GM21423 (cell line): ENCODE data around the gene CDRT4.
"Not testable (repeated sequence)": the region's sequence is repeated elsewhere in the genome, so short reads cannot be mapped to it uniquely, and the experiment has no call there.

Source experiments
- ATAC-seq: cut with Tn5 transposase; IDR thresholded peaks from one replicate; pipeline ENCODE4 v1.9.1; 2021; ENCODE audit warnings: mild to moderate bottlenecking, moderate library complexity; ENCODE audit not compliant: unreplicated experiment

Gene CDRT4

DNA sequence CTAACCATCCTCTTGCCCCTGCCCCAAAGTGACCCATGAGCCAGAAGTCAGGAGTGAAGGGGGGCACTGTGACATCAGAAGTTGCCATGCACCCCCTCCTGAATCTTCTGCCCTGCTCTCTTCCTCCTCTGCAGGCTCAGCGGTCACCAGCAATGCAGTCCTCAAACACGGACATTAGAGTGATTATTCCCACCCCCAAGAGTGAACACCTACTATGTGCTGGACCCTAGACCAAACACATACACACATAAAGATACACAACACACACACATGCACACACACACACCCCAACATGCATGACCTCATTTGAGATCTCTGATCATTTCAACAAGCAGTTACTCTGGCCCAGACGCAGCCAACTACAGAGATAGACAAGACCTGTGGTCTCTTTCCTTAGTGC lies at the start of gene CDRT4:
CDRT4 (minus strand) TSS at position 30 of the 400 bp plus-strand sequence. CDS start 27,383 bp downstream, outside the sequence.
- no peak for ATAC-seq

GRCh38 chr17:15516150-15516549 lies 48.7 kb upstream of the CDRT4 start:
- no peak for ATAC-seq

DNA sequence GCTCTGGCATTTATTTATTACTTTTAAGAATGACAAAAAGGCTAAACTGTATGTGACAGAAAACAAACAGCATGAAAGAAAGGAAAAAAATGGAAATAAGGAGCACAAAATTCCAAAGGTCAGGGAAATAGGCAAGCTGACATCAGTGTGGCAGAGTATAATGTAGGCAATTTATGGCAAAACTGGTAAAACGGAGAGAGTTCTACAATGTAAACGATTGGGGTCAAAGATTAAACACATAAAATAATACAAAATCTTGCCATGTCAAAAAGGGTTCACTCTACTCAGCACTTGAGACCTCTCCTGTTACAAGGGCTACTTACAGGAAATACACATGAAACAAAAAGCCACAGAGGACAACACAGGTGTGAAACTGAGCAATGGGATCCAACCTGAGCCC lies 47.0 kb upstream of the CDRT4 start:
- no peak for ATAC-seq

DNA sequence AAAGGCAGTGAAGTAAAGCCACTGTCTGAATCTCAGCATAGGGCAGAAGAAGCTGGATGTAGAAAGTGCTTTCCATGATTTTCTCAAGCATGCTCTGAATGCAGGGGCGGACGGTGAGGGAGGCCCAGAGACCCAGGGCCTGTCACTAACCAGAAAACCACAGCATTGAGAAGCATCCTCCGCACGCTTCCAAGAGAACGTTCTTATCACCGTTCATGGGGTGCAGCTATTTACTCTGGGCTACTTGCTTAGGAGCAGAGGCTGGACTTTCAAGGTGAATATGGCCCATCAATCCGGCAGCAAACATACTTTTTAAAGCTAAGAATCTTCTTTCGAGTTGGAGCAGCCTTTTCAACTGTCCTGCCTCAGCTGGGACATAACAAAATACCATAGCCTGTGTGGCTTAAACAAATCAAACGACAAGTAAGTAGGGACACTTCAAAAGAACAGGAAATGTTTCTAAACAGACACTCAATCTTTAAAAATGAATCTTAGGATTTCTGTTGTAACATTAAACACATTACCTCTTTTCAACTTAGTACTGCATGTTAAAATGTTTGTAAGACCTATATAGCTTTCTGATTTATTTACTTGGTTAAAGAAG lies 46.5 kb upstream of the CDRT4 start:
- ATAC-seq: no peak

- no peak for ATAC-seq
These were observed 45.8 kb upstream of the CDRT4 start for GRCh38 chr17:15513058-15513791.

GRCh38 chr17:15512071-15512709 lies 44.8 kb upstream of the CDRT4 start:
- no peak for ATAC-seq

DNA sequence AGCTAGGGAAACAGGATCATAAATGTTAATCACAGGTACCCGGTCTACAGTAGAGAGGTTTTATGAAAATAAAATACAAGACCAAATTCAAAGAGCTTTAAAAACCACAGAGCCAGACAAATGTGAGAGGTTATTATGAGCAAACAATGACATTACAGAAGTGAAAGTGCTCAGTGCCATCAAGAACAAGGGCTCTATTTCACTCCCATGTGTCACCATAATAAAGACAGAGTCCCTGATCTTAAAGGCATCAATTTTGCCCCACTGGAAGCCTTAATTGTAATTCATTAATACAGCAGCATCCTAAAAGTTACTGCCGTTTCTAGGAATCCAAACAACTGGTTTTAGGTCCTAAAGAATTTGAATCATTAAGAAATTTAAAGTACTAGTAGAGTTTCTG lies 43.7 kb upstream of the CDRT4 start:
- ATAC-seq: no peak

DNA sequence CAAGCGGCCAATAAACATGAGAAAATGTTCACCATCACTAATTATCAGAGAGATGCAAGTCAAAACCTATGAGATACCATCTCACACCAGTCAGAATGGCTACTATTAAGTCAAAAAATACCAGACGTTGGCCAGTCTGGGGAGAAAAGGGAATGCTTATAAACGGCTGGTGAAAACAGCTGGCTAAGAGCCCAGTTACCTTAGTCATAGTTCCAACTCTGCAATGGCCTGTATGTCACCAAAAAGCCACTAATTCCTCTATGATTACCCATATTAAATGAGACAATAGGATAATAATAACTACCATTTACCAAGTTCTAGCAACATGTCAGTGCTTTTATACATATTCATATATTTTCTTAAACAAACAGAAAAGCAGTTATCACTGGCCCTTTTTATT lies 42.9 kb upstream of the CDRT4 start:
- no peak for ATAC-seq

GRCh38 chr17:15509095-15509494 lies 41.7 kb upstream of the CDRT4 start:
- no peak for ATAC-seq

- no peak for ATAC-seq
These were observed 41.0 kb upstream of the CDRT4 start for GRCh38 chr17:15508466-15508865.

- no peak for ATAC-seq
These were observed 40.5 kb upstream of the CDRT4 start for GRCh38 chr17:15507896-15508295.

GRCh38 chr17:15507001-15507400 lies 39.6 kb upstream of the CDRT4 start:
- ATAC-seq: no peak

DNA sequence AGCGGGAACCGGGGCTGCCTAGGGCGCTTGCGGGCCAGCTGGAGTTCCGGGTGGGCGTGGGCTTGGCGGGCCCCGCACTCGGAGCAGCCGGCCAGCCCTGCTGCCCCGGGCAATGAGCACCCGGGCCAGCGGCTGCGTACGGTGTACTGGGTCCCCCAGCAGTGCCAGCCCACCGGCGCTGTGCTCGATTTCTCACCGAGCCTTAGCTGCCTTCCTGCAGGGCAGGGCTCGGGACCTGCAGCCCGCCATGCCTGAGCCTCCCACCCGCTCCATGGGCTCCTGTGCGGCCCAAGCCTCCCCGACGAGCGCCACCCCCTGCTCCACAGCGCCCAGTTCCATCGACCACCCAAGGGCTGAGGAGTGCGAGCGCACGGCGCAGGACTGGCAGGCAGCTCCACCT lies 38.3 kb upstream of the CDRT4 start:
- not testable (repeated sequence) for ATAC-seq

GRCh38 chr17:15503731-15504130 lies 36.3 kb upstream of the CDRT4 start:
- no peak for ATAC-seq

DNA sequence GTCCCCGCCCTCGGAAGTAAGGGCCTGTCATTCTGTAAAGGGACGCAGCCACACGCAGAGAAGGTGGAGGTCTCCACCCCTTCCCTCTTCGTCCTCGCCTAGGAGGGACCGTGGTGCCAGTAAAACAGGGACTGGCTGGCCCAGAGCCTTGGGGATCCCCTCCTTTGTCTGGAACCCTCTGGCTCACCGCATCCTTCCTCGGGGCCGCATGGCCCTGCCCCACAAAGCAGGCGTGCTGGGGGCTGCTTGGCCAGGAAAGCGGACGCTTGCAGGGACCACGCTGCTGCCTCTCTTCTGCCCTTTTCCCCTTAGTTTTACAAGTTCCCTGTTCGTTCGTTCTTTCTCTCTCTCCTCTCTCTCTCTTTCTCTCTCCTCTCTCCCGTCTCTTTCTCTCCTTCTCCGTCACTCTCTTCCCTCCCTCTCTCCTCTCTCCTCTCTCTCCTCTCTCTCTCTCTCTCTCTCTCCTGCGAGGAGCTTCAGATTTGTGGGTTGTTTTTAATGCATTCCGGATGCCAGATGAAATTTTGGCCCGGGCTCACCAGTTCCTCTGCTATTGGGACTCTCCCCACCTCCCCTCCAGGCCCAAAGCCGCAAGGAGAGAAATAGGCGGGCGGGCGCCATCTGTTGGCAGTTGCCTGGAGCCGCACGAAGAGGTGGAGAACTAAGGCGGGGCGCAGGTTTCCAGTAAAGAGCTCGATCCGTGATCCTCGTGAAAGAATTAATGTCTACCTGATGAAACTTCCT lies 35.1 kb upstream of the CDRT4 start:
- peak; percentile 89 for ATAC-seq

DNA sequence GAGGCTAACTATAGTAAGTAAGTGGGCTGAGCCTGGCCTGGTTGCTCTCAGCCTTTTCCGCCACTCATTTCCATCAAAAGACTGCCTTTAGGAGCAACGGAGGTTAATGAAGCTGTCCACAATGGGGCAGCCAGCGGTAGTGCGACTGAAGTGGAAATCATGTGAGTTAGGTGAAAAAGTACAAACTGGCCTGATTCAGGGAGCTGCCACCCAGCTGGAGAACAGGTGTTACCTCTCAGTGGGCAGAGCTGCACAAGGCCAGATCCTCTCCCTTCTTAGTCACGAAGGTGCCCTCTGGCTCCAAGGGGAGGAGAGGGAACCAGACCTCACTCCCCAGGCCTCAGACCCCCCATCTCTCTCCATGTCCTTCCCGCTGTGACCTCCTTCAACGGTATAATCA lies 34.4 kb upstream of the CDRT4 start:
- ATAC-seq: no peak

GRCh38 chr17:15501282-15501681 lies 33.9 kb upstream of the CDRT4 start:
- no peak for ATAC-seq

DNA sequence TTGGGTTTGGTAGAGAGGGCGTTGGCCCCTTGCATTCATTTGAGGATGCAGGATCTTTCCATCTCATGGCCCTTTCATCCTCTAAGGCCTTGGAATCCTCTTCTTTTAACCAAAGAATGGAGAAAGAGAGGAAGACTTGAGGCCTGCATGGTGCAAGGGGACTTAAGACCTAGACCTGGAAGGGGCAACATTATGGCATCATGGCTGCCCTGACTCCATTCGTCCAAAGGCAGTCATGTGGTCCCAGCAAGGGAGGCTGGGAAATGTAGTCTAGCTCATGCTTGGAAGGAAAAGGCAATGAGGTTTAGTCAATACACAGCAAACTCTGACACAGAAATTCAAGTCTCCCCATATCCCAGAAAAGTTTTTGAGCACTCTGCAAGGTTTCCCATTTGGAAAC lies 30.7 kb upstream of the CDRT4 start:
- no peak for ATAC-seq

DNA sequence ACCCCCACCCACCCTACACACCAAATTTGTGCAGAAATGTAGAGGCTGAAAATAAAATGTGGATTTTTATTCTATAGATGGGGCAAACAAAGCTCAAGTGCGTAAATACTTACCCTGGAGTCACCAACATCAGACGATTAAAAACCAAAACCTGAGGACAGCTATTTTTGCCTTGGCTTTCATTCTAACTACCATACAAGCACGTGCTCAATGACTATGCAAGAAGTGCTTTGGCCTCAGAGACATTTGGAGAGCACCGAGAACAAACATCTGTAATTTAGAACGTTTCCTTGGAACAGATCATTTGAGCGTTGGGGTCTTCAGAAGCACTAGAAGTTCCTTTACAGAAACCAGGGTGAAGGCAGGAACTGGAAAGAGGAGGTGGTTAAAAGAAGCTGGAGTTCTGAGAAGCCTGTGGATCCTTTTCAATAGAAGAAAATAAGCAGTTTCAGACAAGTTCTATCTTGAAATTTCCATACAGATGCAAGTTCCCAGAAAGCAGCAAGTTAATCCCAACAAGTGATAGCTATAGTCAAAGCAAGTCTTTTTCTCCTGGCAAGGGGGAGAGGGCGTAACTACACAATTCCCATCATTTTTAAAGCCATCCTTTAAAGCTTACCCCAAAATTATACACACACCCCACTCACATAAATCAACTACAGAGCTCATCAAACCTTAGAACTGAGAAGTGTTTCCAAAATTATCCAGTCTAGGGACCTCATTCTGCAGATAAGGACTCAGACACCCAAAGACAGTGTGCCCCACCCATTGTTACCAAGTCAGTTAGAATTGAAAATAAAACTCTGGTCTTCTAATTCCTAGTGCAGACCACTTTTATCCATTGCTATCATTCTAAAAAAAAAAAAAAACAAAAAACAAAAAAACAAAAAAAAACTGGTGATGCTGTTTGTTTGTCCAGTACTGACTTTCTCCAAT lies 29.6 kb upstream of the CDRT4 start:
- ATAC-seq: no peak

DNA sequence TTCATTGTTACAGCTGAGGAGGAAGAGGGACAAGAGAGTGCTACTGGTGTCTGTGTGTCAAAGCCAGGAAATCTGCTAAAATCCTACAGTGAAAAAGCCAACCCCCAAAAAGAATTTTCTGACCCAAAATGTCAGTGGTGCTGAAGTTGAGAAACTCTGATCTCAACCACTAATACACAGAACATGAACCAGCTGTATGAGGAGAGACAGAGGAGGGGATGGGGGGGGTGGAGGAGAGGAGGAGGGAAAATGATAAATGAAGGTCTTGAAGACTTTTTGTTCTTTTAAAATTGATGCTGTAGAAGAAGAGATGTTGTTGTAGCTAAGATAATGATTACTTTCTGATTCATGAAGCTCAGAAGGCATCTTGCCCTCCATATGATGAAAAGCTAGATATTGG lies 27.4 kb upstream of the CDRT4 start:
- no peak for ATAC-seq

DNA sequence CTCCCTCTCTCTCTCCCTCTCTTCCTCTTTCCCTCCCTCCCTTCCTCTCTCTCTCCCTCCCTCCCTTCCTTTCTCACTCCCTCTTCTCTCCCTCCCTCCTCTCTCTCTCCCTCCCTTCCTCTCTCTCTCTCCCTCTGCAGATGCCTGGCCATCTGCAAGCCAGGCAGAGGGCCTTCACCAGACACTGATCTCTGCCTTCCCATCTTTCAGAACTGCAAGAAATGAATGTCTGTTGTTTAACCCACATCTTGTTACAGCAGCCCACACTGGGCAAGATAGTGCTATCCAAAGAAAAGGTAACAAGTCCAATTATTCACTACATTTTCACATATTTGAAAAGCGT lies 26.2 kb upstream of the CDRT4 start:
- no peak for ATAC-seq
